ENCODE measurements around the gene APOF.
A peak's percentile ranks its signal among the peaks of the same experiment; 100 is the strongest.
"Not testable (repeated sequence)": the region's sequence is repeated elsewhere in the genome, so short reads cannot be mapped to it uniquely, and the experiment has no call there.

The APOF gene

DNA sequence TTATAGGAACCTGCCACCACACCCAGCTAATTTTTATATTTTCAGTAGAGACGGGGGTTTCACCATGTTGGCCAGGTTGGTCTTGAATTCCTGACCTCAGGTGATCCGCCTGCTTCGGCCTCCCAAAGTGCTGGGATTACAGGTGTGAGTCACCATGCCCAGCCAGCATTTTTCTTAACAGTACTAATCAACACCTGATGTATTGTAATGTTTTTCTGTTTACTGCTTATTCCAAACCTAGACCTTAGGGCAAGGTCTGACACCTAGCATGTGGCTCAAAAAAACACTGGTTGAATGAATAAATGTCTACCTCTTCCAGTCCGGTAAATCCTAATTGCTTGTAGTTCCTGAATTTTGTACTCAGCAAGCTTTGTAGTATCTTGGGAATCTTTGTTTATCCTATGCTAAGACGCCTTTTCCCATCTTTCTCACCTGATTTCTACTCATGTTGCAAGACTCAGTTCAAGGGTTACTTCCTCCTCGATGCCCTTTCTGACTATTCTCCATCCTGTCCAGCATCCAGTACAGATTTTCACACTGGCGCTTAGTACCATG lies 31.6 kb downstream of the APOF start:
- no peak for DNase-seq

DNA sequence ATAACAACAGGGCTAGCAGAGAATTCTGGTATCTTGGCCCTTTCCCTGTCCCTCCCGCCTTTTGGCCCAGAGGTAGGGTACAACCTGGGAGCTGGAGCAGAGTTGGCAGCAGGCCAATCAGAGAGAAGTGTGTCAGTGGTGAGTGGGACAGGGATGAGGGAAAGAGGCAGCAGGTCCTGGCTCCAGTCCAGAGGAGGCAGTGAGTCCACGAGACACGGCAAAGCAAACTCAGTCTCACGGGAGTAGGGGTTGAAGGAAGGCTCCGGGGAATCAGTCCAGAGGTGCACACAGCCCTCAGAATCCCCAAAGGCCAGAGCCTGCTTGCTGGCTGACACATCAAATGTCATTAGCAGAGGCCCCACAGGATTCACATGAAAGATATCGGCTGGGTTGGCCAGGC lies 36.1 kb downstream of the APOF start:
- DNase-seq = no peak

DNA sequence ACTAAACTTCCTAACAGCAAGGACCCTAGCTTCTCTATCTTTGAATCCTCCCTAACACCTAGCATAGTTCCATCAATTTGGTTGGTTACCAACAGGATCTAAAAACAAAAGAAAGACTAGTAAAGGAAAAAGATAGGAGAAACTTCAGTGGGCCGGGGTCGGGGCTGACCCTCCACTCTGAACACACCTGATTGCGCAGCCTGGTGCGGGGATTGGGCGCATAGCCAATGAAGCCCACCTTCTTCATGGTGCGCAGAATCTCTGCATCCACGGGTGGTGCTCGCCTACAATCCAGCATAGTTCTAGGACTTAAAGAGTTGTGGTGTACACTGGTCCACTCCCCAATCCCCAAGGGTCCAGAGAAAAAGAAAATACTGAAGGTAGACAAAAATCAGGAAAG lies 36.5 kb downstream of the APOF start:
- DNase-seq = no peak

DNA sequence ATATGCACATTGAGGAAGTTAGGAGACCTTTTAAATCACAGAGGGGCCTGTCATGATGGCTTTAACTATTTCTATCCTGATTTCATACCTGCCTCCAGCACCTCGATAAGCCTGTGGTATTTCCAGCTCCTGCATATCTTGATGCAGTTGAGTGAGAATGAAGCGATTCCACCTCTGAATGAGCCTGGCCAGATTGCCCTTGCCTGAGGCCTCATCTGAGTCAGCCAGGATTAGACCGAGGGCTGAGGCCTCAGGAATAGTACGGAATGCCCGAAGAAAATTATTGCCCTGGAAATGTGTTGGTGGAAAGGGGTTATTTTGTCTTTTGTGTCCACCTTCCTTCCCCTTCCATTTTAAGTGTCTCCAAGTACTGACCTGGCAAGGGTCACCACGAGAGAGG lies 38.5 kb downstream of the APOF start:
- DNase-seq = no peak

DNA sequence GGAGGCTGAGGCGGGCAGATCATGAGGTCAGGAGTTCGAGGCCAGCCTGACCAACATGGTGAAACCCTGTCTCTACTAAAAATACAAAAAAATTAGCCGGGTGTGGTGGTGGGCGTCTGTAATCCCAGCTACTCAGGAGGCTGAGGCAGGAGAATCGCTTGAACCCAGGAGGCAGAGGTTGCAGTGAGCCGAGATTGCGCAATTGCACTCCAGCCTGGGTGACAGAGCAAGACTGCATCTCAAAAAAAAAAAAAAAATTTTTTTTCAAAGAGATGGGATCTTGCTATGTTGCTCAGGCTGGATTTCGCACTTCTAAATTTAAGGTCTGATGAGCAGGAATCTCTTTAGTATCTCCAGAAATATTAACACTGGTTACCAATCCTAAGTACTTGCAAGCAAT lies 41.0 kb downstream of the APOF start:
- DNase-seq = not testable (repeated sequence)

DNA sequence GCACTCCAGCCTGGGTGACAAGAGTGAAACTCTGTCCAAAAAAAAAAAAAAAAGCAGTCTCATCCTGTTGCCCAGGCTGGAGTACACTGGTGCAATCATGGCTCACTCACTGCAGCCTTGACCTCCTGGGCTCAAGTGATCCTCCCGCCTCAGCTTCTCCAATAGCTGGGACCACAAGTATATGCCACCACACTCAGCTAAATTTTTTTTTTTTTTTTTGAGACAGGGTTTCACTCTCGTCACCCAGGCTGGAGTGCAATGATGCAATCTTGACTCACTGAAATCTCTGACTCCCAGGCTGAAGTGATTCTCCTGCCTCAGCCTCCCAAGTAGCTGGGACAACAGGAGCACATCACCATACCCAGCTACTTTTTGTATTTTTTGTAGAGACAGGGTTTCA lies 41.6 kb downstream of the APOF start:
- DNase-seq = no peak

DNA sequence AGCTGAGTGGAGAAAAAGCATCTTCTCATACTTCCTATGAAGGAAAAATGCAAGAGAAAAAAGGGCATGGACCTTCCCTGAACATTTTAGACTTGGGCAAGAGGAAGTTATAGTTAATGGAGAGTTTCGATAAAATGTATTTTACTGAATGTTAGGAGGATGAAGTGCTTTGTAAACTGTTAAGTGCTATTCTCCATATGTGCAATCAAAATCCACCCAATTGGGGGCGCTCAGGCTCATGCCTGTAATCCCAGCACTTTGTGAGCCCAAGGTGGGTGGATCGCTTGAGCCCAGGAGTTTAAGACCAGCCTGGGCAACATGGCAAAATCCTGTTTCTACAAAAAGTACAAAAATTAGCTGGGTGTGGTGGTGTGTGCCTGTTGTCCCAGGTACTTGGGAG lies 45.0 kb downstream of the APOF start:
- DNase-seq = no peak

DNA sequence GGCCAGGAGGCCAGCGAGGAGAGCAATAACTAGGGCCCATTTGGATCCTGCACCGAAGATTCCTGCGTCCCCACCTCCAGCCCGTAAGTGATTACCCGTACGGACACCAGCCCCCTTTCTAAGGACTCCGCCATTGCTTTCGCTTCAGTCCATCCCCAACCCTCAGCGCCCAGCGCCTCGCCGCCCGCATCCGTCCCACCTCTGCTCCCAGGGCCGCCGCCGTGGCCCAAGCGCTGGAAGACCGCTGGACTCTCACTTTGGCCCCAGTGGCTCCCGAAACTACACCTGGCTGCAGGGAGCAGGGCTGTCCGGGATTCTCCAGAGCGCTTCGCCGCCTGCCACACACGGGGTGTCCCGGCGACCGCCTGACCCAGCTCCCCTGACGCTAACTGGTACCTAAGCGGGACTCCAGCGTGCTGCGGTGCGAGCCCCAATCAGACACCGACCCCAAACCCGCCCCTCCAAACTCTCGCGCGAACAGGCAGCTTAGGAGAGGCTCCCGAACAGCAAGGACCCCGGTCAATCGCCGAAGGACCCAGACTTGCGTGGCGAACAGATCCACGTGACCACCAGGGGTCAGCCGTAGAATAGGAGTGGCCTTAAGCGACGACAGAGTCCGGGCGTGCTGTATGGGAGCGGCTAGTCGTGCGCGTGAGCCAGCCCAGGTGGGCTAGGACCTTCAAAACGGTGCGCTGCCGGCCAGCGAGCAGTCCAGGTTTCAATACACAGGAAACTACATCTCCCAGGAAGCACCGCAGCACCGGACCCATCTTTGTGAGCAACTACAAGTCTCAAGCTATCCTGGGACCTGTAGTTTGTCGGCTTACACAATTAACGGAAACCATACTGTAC lies 46.8 kb downstream of the APOF start, which contains the start of gene CNPY2:
Gene CNPY2, minus strand, starts transcription at position 367 of the 852 bp plus-strand sequence. CDS start 771 bp downstream, outside the sequence.
- peak; percentile 91 to 92 for DNase-seq

DNA sequence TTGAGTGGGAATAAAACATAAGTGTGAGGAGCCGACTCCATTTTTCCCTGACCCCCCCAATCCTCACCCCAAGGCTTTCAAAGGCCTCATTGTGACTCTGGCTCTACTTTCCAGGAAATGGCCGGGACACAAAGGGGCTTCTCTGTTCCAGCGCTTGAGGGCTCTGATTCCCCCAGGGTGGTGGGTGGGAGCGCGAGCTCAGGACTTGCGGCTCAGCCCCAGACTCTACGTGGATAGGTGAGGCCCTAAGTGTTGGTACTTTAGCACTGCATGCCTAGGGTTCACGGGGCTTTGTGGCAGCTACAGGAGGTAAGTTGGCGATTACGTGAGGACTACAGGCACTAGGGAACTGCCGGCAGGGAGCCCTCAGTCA lies 47.4 kb downstream of the APOF start:
- DNase-seq = no peak

DNA sequence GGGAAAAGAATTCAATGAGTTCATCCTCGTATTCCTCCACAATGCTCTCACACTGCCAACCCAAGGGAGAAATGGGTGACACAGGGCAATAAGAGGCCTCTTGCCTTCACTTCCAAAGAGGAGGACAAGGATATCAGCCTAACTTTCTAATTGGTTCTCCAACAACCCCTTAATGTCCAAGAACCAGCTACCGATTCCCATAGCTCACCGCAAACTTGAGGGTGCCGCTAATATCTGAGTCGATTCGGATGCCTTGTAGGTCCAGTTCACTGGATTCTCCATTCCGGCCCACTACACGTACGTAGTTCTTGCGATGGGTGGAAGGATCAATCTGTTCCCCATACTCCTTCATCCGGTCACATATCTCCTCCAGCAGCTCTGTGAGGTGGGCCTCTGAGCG lies 51.7 kb downstream of the APOF start:
- DNase-seq = no peak

Measured in activated CD4-positive, alpha-beta T cell treated with anti-CD3 and anti-CD28 coated beads for 4 hours (primary cell).